Measurements from ENCODE around the gene RPA3. TPM values are rescaled to one million over a fixed set of nuclear protein-coding genes. Genes with fewer than 3 reads are reported as not detected.
A peak's percentile ranks its signal among the peaks of the same experiment; 100 is the strongest.

Gene RPA3
- total and polyA plus RNA-seq, 5 experiments from 2014 or later = 29.7 to 97.5 (median 78.6) TPM

GRCh38 chr7:7720193-7720592 lies 1.8 kb upstream of the RPA3 start:
- Mint-ChIP-seq H3K4me3 (no peak overlapping the region), H3K36me3 (peaks cover 4 to 14% (median 12%) of the 10 kb centered on the region in 3 donors), H3K9me3 (no peaks in the 10 kb centered on the region), H3K27me3 (no peaks in the 10 kb centered on the region), H3K27ac (peak overlapping the region in 1 of 10 donors; percentile 35), H3K4me1 (peaks cover 0 to 22% (median 5%) of the 10 kb centered on the region in 4 donors)
- ATAC-seq = no peak
- POLR2A ChIA-PET = no interaction called here
- no peak for DNase-seq

GRCh38 chr7:7719236-7719635 lies 829 bp upstream of the RPA3 start:
- Mint-ChIP-seq H3K27ac (peak overlapping the region in 5 of 10 donors; percentile 6 to 75 (median 29)), H3K4me3 (peak overlapping the region in 1 of 10 donors; percentile 22), H3K4me1 (peaks cover 0 to 23% (median 7%) of the 10 kb centered on the region in 4 donors), H3K27me3 (no peaks in the 10 kb centered on the region), H3K36me3 (peaks cover 4 to 14% (median 10%) of the 10 kb centered on the region in 3 donors), H3K9me3 (no peaks in the 10 kb centered on the region)
- ATAC-seq (peak; percentile 87 to 96), DNase-seq (peak in 5 of 10 donors; percentile 7 to 41 (median 24))
- POLR2A ChIA-PET = no interaction called here

GRCh38 chr7:7713730-7714129 lies 4.7 kb downstream of the RPA3 start:
- no peaks in the 10 kb centered on the region for H3K27me3 Mint-ChIP-seq
- peaks cover 12 to 30% (median 18%) of the 10 kb centered on the region in 4 donors for H3K4me1 Mint-ChIP-seq
- H3K27ac Mint-ChIP-seq = peak overlapping the region in 1 of 10 donors; percentile 68
- ATAC-seq (no peak), DNase-seq (no peak)
- H3K4me3 Mint-ChIP-seq = no peak overlapping the region
- POLR2A ChIA-PET = no interaction called here
- peaks cover 0 to 8% (median 2%) of the 10 kb centered on the region in 3 donors for H3K36me3 Mint-ChIP-seq
- H3K9me3 Mint-ChIP-seq = no peaks in the 10 kb centered on the region

- DNase-seq = no peak
- peaks cover 0 to 9% (median under 1%) of the 10 kb centered on the region in 3 donors for H3K36me3 Mint-ChIP-seq
- ATAC-seq = no peak
- POLR2A ChIA-PET = no interaction called here
- no peaks in the 10 kb centered on the region for H3K27me3 Mint-ChIP-seq
- H3K27ac Mint-ChIP-seq = no peak overlapping the region
- no peaks in the 10 kb centered on the region for H3K9me3 Mint-ChIP-seq
- peaks cover 20 to 45% (median 30%) of the 10 kb centered on the region in 4 donors for H3K4me1 Mint-ChIP-seq
- H3K4me3 Mint-ChIP-seq = no peak overlapping the region
Measured at GRCh38 chr7:7710469-7710868, 7.9 kb downstream of the RPA3 start.

- POLR2A ChIA-PET = no interaction called here
- no peak for DNase-seq
- peak in 1 of 2 donors; percentile 16 for ATAC-seq
- Mint-ChIP-seq H3K27me3 (no peaks in the 10 kb centered on the region), H3K4me1 (peaks cover 19 to 47% (median 30%) of the 10 kb centered on the region in 4 donors), H3K27ac (peak overlapping the region in 2 of 10 donors; percentile 9 to 83), H3K9me3 (no peaks in the 10 kb centered on the region), H3K36me3 (peaks cover 0 to 9% (median 4%) of the 10 kb centered on the region in 3 donors), H3K4me3 (no peak overlapping the region)
Measured at GRCh38 chr7:7709291-7709690, 9.1 kb downstream of the RPA3 start.

- Mint-ChIP-seq H3K4me1 (peaks cover 19 to 43% (median 30%) of the 10 kb centered on the region in 4 donors), H3K4me3 (no peak overlapping the region), H3K27me3 (no peaks in the 10 kb centered on the region), H3K9me3 (no peaks in the 10 kb centered on the region), H3K27ac (peak overlapping the region in 1 of 10 donors; percentile 34), H3K36me3 (peaks cover 0 to 14% (median 6%) of the 10 kb centered on the region in 3 donors)
- DNase-seq = no peak
- ATAC-seq = no peak
- POLR2A ChIA-PET = no interaction called here
Measured at GRCh38 chr7:7707806-7708205, 10.6 kb downstream of the RPA3 start.

- ATAC-seq (no peak), DNase-seq (no peak)
- no peak overlapping the region for H3K27ac Mint-ChIP-seq
- H3K4me3 Mint-ChIP-seq = no peak overlapping the region
- POLR2A ChIA-PET = no interaction called here
- no peaks in the 10 kb centered on the region for H3K9me3 Mint-ChIP-seq
- H3K27me3 Mint-ChIP-seq = no peaks in the 10 kb centered on the region
- peaks cover 0 to 19% (median 6%) of the 10 kb centered on the region in 3 donors for H3K36me3 Mint-ChIP-seq
- H3K4me1 Mint-ChIP-seq = peaks cover 21 to 39% (median 30%) of the 10 kb centered on the region in 4 donors
Measured at GRCh38 chr7:7707246-7707645, 11.2 kb downstream of the RPA3 start.

GRCh38 chr7:7706556-7707172 lies 11.7 kb downstream of the RPA3 start:
- POLR2A ChIA-PET = no interaction called here
- Mint-ChIP-seq H3K9me3 (no peaks in the 10 kb centered on the region), H3K27ac (no peak overlapping the region)

GRCh38 chr7:7706101-7706511 lies 12.3 kb downstream of the RPA3 start:
- no peaks in the 10 kb centered on the region for H3K27me3 Mint-ChIP-seq
- peaks cover 0 to 18% (median 6%) of the 10 kb centered on the region in 3 donors for H3K36me3 Mint-ChIP-seq
- H3K27ac Mint-ChIP-seq = no peak overlapping the region
- ATAC-seq (no peak), DNase-seq (no peak)
- H3K9me3 Mint-ChIP-seq = no peaks in the 10 kb centered on the region
- H3K4me1 Mint-ChIP-seq = peaks cover 18 to 42% (median 34%) of the 10 kb centered on the region in 4 donors
- peak overlapping the region in 1 of 10 donors; percentile 2 for H3K4me3 Mint-ChIP-seq
- POLR2A ChIA-PET = no interaction called here

More at GRCh38 chr7:7706556-7707172, 11.7 kb downstream of the RPA3 start:
- Mint-ChIP-seq H3K4me3 (no peak overlapping the region), H3K36me3 (peaks cover 0 to 19% (median 6%) of the 10 kb centered on the region in 3 donors), H3K4me1 (peaks cover 18 to 38% (median 32%) of the 10 kb centered on the region in 4 donors), H3K27me3 (no peaks in the 10 kb centered on the region)
- DNase-seq = no peak
- no peak for ATAC-seq

GRCh38 chr7:7705318-7705717 lies 13.1 kb downstream of the RPA3 start:
- no peak for ATAC-seq
- peaks cover 14 to 43% (median 33%) of the 10 kb centered on the region in 4 donors for H3K4me1 Mint-ChIP-seq
- no peak for DNase-seq
- H3K36me3 Mint-ChIP-seq = peaks cover 0 to 19% (median 6%) of the 10 kb centered on the region in 3 donors
- no peak overlapping the region for H3K27ac Mint-ChIP-seq
- POLR2A ChIA-PET = no interaction called here
- H3K9me3 Mint-ChIP-seq = no peaks in the 10 kb centered on the region
- H3K4me3 Mint-ChIP-seq = no peak overlapping the region
- no peaks in the 10 kb centered on the region for H3K27me3 Mint-ChIP-seq

- Mint-ChIP-seq H3K4me1 (peaks cover 14 to 47% (median 31%) of the 10 kb centered on the region in 4 donors), H3K9me3 (no peaks in the 10 kb centered on the region), H3K27ac (no peak overlapping the region), H3K4me3 (no peak overlapping the region), H3K36me3 (peaks cover 0 to 19% (median 7%) of the 10 kb centered on the region in 3 donors), H3K27me3 (no peaks in the 10 kb centered on the region)
- DNase-seq (no peak), ATAC-seq (no peak)
- POLR2A ChIA-PET = no interaction called here
Measured at GRCh38 chr7:7704867-7705266, 13.5 kb downstream of the RPA3 start.

GRCh38 chr7:7703427-7703826 lies 15.0 kb downstream of the RPA3 start:
- Mint-ChIP-seq H3K27ac (no peak overlapping the region), H3K36me3 (peaks cover 0 to 19% (median 8%) of the 10 kb centered on the region in 3 donors), H3K9me3 (no peaks in the 10 kb centered on the region), H3K4me3 (no peak overlapping the region), H3K27me3 (no peaks in the 10 kb centered on the region), H3K4me1 (peaks cover 9 to 49% (median 24%) of the 10 kb centered on the region in 4 donors)
- POLR2A ChIA-PET = no interaction called here
- ATAC-seq (no peak), DNase-seq (no peak)

GRCh38 chr7:7702826-7703225 lies 15.6 kb downstream of the RPA3 start:
- Mint-ChIP-seq H3K27me3 (no peaks in the 10 kb centered on the region), H3K36me3 (peaks cover 0 to 19% (median 10%) of the 10 kb centered on the region in 3 donors), H3K4me3 (no peak overlapping the region), H3K9me3 (no peaks in the 10 kb centered on the region), H3K4me1 (peaks cover 9 to 50% (median 25%) of the 10 kb centered on the region in 4 donors), H3K27ac (no peak overlapping the region)
- ATAC-seq (no peak), DNase-seq (no peak)
- POLR2A ChIA-PET = no interaction called here
